HG02852 (cell line): Measurements from ENCODE around the gene MAPT.

ENCODE experiments used
- ATAC-seq: cut with Tn5 transposase; IDR thresholded peaks from one replicate; pipeline ENCODE4 v1.9.1; 2021; ENCODE audit warnings: mild to moderate bottlenecking, moderate library complexity; ENCODE audit not compliant: unreplicated experiment

MAPT gene

GRCh38 chr17:45985447-45985846 lies 91.1 kb downstream of the MAPT start:
- ATAC-seq = no peak

GRCh38 chr17:45986056-45986455 lies 91.7 kb downstream of the MAPT start:
- ATAC-seq = no peak

GRCh38 chr17:45987706-45988105 lies 93.4 kb downstream of the MAPT start:
- ATAC-seq = no peak

GRCh38 chr17:45989759-45990158 lies 95.4 kb downstream of the MAPT start:
- no peak for ATAC-seq

GRCh38 chr17:45990886-45991285 lies 96.5 kb downstream of the MAPT start:
- no peak for ATAC-seq

GRCh38 chr17:45991341-45991740 lies 97.0 kb downstream of the MAPT start:
- no peak for ATAC-seq

GRCh38 chr17:45992175-45992574 lies 97.8 kb downstream of the MAPT start:
- no peak for ATAC-seq

GRCh38 chr17:45992904-45993303 lies 98.5 kb downstream of the MAPT start:
- ATAC-seq = no peak

GRCh38 chr17:45993962-45994627 lies 99.7 kb downstream of the MAPT start:
- ATAC-seq = no peak

GRCh38 chr17:45994987-45995386 lies 100.6 kb downstream of the MAPT start:
- ATAC-seq = no peak

- no peak for ATAC-seq
These were observed 101.4 kb downstream of the MAPT start for GRCh38 chr17:45995627-45996270.

- no peak for ATAC-seq
These were observed 102.1 kb downstream of the MAPT start for GRCh38 chr17:45996282-45996937.

- ATAC-seq = no peak
These were observed 102.8 kb downstream of the MAPT start for GRCh38 chr17:45997166-45997565.

- ATAC-seq = no peak
These were observed 103.3 kb downstream of the MAPT start for GRCh38 chr17:45997624-45998023.

- ATAC-seq = no peak
These were observed 104.9 kb downstream of the MAPT start, which contains the start of gene STH for GRCh38 chr17:45998987-45999899. Gene STH (plus strand): TSS chr17:45999250. CDS start chr17:45999280, 30 bp downstream.

GRCh38 chr17:45999900-46000290 lies 105.5 kb downstream of the MAPT start:
- no peak for ATAC-seq

- no peak for ATAC-seq
These were observed 105.9 kb downstream of the MAPT start for GRCh38 chr17:46000292-46000691.

- no peak for ATAC-seq
These were observed 106.4 kb downstream of the MAPT start for GRCh38 chr17:46000757-46001156.

GRCh38 chr17:46001390-46002310 lies 107.3 kb downstream of the MAPT start:
- no peak for ATAC-seq
